ENCODE results near the gene MBTPS2.

MBTPS2 gene

DNA sequence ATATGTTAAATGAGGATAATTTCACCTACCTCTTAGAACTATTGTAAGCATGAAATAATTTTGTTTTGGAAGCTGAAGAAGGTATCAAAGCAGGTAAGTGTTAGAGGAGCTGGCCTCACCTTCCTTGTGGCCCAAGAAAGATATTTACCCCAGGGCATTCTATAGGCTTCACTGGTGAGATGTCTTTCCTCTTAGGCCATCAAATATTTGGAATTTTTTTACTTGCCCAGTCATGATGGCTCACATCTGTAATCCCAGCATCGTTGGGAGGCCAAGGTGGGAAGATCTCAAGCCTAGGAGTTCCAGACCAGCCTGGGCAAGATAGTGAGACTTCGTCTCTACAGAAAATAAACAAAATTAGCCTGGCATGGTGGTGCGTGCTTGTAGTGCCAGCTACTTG, 95.0 kb downstream of the MBTPS2 start:
- no peak for DNase-seq (ENCODE audit: low read depth in 2 of 2)
